GM21367 (cell line): ENCODE measurements around the gene GTF2B.
"Not testable (repeated sequence)": the region's sequence is repeated elsewhere in the genome, so short reads cannot be mapped to it uniquely, and the experiment has no call there.

ENCODE experiments used
- ATAC-seq: cut with Tn5 transposase; IDR thresholded peaks from one replicate; pipeline ENCODE4 v1.9.1; 2021; ENCODE audit not compliant: unreplicated experiment

The GTF2B gene, protein sequence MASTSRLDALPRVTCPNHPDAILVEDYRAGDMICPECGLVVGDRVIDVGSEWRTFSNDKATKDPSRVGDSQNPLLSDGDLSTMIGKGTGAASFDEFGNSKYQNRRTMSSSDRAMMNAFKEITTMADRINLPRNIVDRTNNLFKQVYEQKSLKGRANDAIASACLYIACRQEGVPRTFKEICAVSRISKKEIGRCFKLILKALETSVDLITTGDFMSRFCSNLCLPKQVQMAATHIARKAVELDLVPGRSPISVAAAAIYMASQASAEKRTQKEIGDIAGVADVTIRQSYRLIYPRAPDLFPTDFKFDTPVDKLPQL

DNA sequence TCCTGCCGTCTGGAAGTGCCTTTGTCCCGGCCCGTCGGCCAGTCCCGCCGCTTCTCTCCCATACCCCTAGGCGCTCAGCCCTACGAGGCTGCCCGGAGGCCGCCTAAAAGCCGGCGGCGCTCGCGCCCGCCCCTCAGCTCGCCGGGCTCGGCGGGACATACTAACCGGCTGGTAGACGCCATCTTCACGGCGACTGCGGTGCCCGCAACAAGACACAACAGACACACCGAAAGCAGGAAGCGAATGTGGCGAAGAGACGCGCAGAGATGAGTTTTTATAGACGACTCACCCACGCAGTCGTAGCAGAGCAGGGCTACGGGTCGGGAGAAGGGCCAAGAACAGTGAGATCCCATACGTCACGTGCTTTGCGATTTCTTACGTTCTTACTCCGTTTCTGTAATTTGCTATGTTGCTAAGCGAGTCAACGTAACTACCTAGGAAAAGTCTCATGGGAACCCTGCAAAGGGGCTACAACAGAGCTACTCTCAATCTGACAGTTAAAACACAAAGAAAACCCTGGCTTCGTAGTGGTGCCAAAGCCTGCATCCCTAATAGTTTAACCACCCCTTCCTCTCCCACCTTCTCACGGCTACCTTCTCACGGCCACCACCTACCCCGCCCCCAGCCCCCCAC lies at the start of gene GTF2B:
Gene GTF2B (minus strand): TSS at position 250 of the 633 bp plus-strand sequence. CDS start 68 bp downstream, at position 182.
- peak; percentile 90 for ATAC-seq

DNA sequence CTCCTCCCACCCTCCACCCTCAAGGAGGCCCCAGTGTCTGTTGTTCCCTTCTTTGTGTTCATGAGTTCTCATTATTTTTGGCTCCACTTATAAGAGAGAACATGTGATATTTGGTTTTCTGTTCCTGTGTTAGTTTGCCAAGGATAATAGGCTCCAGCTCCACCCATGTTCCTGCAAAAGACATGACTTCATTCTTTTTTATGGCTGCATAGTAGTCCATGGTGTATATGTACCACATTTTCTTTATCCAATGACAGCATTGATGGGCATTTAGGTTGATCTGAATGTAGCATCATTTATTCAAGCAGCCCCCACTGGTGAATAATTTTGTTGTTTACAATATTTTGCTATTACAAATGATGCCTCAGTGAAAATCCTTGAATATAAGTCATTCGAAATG lies 47.2 kb upstream of the GTF2B start:
- not testable (repeated sequence) for ATAC-seq

DNA sequence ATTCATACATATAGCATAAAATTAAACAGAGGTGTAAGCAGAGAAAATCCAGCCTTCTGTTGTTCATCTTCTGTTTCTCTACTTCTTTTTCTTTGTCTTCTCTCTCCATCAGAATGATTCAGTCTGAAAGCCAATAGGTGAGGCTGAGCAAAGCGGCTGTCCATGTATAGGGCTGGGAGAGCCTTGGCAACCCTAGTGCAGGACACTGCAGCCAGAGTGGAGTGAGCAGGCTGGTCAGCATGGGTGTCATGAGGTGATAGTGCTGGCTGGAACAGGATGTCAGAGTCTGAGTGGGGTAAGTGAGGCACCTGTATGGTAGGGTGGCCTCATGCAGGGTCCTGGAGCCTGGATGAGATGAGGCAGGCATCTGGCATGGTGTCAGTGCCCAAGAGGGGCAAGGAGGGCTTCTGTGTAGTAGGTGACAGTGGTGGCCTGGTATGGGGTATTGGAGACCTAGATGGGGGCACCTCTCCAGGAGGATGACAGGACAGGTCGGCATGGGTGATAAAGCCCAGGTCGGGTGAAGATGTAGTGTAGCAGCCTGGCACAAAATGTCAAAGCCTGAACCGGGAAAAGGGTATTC lies 45.5 kb upstream of the GTF2B start:
- no peak for ATAC-seq

DNA sequence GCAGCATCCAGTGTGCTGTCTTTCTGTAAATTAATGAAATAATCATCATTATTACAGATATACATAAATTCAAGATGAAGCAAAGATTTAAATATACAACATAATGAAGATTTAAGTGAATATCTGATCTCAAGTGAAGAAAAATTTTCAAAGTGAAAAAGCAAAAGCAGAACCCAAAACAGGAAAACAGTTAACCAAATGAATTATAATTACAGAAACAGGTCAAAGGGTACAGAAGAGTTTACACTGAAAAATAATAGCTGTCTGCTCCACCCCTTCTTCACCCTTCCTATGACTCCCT lies 44.8 kb upstream of the GTF2B start:
- ATAC-seq: no peak

DNA sequence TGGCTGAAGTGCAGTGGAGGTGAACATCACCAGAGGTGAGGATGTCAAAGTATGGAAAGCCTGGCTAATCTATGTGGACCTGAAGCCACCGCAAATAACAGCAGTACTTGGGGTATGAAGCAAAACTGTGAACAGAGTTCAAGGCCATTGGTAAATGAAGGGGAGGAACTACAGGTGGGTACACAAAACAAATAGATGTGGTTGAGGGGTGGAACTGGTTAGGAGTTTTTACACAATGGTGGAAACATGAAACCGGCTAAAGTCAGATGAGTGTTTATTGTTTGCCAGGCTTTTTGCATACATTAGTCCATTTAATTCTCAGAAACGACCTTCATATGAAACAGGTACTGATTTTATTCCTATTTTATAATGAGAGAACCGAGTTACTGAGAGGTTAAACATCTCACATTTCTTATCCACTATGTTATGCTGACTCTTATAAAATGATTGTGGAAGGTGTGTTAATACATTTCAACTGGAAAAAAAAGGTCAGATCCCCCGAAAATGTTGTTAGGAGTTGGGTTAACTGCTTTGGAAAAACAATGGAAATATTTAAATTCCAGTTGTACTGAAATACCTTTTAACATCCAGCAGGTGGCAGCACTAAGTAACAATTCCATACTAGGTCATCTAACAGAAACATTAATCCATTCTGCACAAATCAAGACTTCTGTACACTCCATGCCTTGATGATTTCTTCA lies 44.3 kb upstream of the GTF2B start:
- no peak for ATAC-seq

DNA sequence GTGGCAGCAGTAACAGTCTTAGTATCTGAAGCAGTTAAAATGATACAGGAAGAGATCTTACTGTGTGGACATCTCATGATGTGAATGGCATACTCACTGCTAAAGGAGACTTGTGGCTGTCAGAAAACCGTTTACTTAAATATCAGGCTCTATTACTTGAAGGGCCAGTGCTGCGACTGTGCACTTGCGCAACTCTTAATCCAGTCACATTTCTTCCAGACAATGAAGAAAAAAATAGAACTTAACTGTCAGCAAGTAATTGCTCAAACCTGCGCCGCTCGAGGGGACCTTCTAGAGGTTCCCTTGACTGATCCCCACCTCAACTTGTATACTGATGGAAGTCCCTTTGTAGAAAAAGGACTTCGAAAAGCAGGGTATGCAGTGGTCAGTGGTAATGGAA lies 38.8 kb upstream of the GTF2B start:
- not testable (repeated sequence) for ATAC-seq

DNA sequence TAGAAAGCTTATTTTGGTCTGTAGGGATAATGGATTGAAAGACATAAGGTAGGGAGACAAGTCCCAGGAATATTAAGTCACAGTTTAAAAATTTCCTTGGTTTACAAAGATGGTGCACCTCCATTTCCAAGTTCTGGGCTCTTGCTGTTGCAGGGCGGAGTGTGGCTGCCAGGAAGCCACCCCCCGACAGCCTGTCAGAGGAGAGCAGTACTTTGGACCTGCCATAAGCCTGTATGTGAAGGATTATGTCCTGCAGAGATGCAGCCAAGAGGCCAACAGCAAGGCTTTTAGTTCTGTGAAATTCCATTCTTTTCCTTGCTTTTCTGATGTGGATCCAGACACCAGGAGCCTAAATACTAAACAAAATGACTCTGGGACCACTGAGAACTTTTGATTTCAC lies 31.9 kb upstream of the GTF2B start:
- no peak for ATAC-seq

DNA sequence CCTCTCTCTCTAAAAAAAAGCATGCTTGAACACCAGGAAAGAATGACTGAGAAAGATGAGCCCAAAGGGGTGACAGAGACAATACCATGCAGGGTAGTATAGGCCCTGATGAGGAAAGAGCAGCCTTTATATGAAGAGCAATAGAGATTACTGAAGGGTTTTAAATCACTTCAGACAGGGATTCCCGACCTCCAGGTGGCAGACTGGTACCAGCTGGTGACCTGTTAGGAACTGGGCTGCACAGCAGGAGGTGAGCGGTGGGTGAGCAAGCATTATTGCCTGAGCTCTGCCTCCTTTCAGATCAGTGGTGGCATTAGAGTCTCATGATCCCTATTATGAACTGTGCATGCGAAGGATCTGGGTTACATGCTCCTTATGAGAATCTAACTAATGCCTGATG lies 30.8 kb upstream of the GTF2B start:
- ATAC-seq: no peak

DNA sequence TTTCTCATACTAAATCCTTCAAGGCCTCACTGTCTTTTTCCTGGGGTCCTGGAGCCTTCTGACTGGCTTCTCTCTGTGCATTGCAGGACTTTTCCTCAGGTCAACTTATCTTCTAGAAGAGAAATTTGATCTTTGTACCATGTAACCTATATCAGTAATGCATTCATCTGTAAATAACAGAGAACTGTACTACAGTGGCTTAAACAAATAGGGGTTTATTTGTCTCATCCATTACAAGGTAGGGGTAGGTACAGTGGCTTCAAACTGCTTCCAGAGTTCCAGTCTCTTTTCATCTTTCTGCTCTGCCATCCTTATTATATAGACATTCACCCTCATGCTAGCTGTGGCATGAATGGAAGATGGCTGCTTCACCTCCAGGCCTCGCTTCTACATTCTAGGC lies 29.5 kb upstream of the GTF2B start:
- no peak for ATAC-seq

DNA sequence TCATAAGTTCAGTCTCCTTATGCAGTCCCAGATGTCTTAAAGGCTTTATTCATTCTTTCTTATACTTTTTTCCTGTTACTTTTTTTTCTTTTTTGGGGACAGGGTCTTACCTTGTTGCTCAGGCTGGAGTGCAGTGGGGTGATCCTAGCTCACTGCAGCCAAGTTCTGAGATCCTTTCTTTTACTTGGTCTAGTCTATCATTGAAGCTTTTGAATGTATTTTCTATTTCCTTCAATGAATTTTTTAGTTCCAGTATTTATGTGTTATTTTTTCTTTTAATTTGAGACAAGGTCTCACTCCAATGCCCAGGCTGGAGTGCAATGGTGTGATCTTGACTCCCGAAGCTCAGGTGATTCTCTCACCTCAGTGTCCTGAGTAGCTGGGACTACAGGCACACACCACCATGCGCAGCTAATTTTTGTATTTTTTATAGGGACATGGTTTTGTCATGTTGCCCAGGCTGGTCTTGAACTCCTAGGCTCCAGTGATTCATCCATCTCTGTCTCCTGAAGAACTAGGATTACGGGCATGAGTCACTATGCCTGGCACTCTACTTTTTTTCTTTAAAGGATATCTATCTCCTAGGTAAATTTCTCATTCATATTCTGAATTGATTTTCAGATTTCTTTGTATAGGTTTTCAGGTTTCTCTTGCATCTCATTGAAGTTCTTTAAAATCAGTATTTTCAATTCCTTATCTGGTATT lies 26.1 kb upstream of the GTF2B start:
- no peak for ATAC-seq

DNA sequence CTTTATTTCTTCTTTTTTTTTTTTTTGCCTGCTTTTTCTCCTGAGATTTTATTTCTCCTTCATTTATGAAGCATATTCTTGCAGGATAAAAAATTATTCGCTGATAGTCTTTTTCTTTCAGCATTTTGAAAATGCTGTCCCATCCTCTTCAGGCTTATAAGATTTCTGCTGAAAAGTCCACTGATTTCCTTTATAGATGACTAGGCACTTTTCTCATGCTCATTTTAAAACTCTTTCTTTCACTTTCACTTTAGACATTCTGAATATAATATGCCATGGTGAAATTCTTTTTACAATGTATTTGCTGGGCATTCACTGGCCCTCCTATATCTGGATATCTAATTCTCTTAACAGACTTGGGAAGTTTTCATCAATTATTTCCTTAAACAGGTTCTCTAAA lies 25.5 kb upstream of the GTF2B start:
- ATAC-seq: no peak

DNA sequence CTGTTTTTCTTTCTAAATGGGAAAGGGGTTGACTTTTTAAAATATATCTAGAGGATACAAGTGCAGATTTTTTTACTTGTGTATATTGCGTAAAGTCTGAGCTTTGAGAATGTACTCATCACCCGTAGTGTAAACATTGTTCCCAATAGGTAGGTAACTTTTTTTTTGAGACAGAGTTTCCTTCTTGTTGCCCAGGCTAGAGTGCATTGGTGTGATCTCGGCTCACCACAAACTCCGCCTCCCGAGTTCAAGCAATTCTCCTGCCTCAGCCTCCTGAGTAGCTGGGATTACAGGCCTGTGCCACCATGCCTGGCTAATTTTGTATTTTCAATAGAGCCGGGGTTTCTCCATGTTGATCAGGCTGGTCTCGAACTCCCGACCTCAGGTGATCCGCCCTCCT lies 20.4 kb upstream of the GTF2B start:
- ATAC-seq: not testable (repeated sequence)

DNA sequence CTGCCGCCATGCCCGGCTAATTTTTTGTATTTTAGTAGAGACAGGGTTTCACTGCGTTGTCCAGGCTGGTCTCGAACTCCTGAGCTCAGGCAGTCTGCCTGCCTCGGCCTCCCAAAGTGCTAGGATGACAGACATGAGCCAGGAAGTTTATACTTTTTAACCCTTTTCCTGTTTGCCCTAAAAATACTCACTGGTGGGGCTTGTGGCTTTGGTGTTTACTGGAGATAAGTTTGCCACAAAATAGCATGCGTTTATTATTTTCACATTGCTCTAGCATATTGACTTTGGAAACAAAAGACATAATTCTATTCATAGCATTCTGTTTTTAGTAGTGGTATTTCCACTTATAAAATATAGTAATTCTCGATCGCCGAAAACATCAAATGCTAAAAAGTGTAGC lies 19.8 kb upstream of the GTF2B start:
- ATAC-seq: no peak

DNA sequence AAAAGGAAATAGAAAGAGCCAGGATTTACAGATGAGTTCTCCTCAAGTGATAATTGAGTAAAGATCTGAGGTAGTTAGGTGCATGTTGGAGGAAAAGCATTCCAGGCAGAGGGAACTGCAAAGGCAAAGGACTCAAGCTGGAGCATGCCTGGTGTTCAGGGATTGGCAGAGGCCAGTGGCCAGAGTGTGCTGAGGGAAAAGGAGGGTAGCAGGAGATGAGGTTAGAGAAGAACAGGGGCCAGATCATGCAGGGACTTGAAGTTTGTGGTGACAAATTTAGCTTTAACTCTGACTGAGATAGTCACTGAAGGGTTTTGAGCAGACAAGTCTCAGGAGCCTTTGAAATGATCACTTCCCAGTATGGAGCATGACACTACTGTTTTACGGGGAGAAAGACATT lies 19.0 kb upstream of the GTF2B start:
- no peak for ATAC-seq

DNA sequence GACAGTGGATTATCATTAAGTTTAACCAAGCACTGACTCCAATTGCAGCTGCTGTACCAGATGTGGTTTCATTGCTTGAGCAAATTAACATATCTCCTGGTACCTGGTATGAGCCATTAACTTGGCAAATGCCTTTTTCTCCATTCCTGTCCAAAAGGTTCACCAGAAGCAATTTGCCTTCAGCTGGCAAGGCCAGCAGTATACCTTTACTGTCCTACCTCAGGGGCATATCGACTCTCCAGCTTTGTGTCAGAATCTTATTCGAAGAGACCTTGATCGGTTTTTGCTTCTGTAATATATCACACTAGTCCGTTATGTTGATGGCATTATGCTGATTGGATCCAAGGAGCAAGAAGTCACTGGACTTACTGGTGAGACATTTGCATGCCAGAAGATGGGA lies 9.5 kb upstream of the GTF2B start:
- no peak for ATAC-seq

DNA sequence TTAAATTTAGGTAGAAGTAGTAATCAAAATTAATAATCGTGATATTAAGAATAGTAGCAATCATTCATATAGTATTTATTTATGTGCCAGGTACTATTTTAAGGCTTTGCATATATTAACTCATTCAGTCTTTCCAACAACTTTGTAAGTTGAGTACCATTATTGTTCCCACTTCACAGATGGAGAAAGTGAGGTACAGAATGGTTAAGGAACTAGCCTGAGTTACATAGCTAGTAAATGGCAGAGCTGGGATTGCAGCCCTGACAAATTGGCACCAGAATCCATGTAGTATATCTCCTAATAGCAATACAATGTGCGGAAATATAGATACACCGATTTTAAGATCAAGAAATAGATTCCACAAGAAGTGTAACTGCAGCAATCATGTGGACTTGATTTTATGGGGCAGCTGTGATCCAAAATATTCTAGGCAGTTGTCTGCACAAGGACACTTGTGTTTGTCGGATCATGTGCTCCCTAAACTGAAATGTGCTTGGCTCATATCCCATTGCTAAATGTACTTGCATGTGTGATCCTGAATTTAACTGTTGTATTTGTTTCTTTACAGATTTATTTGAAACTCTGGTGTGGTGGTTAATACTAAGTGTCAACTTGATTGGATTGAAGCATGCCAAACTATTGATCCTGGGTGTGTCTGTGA lies 5.8 kb upstream of the GTF2B start:
- ATAC-seq: no peak

DNA sequence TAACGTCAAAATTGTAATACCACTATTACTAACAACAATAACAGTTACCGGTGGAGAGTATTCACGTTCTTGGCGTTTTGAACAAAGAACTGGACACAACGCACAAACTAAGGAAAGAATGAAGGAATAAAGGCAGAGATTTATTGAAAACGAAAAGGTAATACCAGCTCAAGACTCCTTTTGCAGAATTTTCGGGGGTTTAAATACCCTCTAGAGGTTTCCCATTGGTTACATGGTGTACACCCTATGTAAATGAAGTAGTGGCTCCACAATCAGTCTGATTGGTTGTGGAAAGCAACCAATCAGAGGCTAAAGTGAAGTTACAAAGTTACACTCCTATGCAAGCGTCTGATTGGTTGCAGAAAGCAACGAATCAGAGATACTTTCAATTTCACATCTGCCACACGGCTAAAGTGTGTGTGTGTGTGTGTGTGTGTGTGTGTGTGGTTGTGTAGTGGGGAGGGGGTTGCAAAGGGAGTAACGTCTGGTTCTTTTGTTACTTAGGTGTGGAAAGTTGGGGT lies 1.1 kb upstream of the GTF2B start:
- ATAC-seq: no peak

DNA sequence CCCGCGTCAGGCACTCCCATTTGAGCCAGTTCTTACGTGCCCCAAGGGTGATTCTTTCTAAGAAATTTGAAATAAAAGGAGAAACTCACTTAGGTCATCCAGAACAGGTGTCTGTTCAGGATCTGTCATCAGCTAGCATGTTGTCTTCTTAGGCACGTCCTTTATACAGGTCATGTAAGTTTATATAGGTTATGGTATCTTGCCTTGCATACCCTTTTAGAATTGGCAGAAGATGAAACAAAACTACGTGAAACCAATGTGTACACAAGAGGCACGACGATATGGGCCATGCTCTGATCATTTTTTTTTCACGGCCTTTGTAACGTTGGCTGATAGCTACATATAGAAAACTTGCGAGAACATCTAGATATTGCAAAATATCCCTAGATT lies 579 bp upstream of the GTF2B start:
- ATAC-seq: no peak

DNA sequence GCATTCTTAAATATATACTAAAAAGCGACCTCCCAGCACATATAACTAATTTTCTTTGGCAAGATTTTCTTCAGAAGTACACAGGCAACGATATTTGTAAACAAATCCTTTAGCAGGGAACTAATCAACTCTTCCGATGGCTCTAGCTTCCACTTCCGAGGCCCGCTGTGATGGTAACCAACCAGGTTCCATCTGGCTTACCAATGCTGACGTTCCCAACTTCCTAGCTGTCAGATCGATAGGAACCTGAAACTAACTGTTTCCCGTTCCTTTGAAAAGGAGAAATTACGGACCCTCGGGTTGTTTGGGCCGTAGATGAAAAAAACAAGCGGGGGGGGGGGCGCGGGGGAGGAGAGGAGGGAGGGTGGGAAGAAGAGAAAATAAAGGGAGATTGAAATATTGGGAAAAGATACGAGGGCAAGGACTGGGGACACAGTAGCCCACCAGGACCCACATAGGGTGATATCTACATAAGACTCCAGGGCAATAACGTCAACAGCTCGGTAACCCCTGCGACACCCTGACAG lies 513 bp downstream of the GTF2B start:
- ATAC-seq: no peak

DNA sequence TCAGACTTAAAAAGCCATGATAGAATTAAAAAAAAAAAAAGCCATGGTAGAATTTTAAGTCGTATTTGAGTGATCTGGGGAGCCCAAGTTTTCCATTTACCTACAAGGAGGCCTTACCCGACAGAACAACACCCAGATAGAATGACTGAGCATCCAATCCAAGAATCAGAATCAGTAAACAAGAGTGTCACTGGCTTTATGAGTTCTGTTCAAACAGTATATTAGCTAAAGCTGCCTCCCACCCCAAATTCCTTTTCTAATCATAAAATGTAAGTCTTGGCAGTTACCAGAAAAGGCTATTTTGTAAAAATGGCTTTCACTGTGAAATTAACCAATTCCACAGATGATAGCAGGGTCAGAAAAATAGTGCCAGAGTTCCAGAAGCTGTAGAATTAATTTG lies 1.2 kb downstream of the GTF2B start:
- ATAC-seq: no peak
